Right renal cortex interstitium (tissue), 3 donors: ENCODE results near the gene KCTD17. TPM values are rescaled to one million over a fixed set of nuclear protein-coding genes. Genes with fewer than 3 reads are reported as not detected.

Experiments used
- DNase-seq, 3 donors: peaks; one replicate each; pipeline ENCODE4 v3.0.0-alpha.2; 2013; ENCODE audit warnings: low read depth in 3 of 3, low spot score in 2 of 3
- polyA plus RNA-seq, 3 donors: library from polyadenylated mRNA; unstranded; fragments of 120-200 nt; gene quantifications; one replicate each; pipeline ENCODE4 v1.2.1, GENCODE V29; 2013; ENCODE audit not compliant: insufficient read length in 3 of 3

KCTD17 gene
- polyA plus RNA-seq, 3 donors: 22.6 to 26.7 (median 24.5) TPM

GRCh38 chr22:37075046-37075445 lies 23.5 kb downstream of the KCTD17 start:
- no peak for DNase-seq

GRCh38 chr22:37075822-37076433 lies 24.4 kb downstream of the KCTD17 start:
- no peak for DNase-seq

GRCh38 chr22:37077802-37078448 lies 26.4 kb downstream of the KCTD17 start:
- no peak for DNase-seq

GRCh38 chr22:37079158-37079557 lies 27.6 kb downstream of the KCTD17 start:
- no peak for DNase-seq

GRCh38 chr22:37079668-37080171 lies 28.2 kb downstream of the KCTD17 start:
- DNase-seq: no peak

GRCh38 chr22:37080438-37080837 lies 28.9 kb downstream of the KCTD17 start:
- no peak for DNase-seq

- no peak for DNase-seq
Measured at GRCh38 chr22:37080838-37081237, 29.3 kb downstream of the KCTD17 start.

GRCh38 chr22:37082251-37082873 lies 30.8 kb downstream of the KCTD17 start:
- DNase-seq: no peak

GRCh38 chr22:37083914-37084313 lies 32.4 kb downstream of the KCTD17 start:
- no peak for DNase-seq

GRCh38 chr22:37084385-37084784 lies 32.8 kb downstream of the KCTD17 start:
- no peak for DNase-seq

GRCh38 chr22:37086184-37086583 lies 34.6 kb downstream of the KCTD17 start:
- no peak for DNase-seq

GRCh38 chr22:37088108-37088605 lies 36.6 kb downstream of the KCTD17 start:
- no peak for DNase-seq

GRCh38 chr22:37088750-37089408 lies 37.3 kb downstream of the KCTD17 start:
- DNase-seq: no peak

- no peak for DNase-seq
Measured at GRCh38 chr22:37089434-37089833, 37.9 kb downstream of the KCTD17 start.

GRCh38 chr22:37090920-37091695 lies 39.6 kb downstream of the KCTD17 start:
- no peak for DNase-seq

GRCh38 chr22:37091994-37092393 lies 40.5 kb downstream of the KCTD17 start:
- DNase-seq: no peak

- DNase-seq: no peak
Measured at GRCh38 chr22:37092997-37093396, 41.5 kb downstream of the KCTD17 start.

- no peak for DNase-seq
Measured at GRCh38 chr22:37094239-37094638, 42.7 kb downstream of the KCTD17 start.

GRCh38 chr22:37095113-37095512 lies 43.6 kb downstream of the KCTD17 start:
- DNase-seq: no peak

- no peak for DNase-seq
Measured at GRCh38 chr22:37097346-37097745, 45.8 kb downstream of the KCTD17 start.
